ENCODE results near the gene SPATA45.
"Not testable (repeated sequence)": the region's sequence is repeated elsewhere in the genome, so short reads cannot be mapped to it uniquely, and the experiment has no call there.

Gene SPATA45

DNA sequence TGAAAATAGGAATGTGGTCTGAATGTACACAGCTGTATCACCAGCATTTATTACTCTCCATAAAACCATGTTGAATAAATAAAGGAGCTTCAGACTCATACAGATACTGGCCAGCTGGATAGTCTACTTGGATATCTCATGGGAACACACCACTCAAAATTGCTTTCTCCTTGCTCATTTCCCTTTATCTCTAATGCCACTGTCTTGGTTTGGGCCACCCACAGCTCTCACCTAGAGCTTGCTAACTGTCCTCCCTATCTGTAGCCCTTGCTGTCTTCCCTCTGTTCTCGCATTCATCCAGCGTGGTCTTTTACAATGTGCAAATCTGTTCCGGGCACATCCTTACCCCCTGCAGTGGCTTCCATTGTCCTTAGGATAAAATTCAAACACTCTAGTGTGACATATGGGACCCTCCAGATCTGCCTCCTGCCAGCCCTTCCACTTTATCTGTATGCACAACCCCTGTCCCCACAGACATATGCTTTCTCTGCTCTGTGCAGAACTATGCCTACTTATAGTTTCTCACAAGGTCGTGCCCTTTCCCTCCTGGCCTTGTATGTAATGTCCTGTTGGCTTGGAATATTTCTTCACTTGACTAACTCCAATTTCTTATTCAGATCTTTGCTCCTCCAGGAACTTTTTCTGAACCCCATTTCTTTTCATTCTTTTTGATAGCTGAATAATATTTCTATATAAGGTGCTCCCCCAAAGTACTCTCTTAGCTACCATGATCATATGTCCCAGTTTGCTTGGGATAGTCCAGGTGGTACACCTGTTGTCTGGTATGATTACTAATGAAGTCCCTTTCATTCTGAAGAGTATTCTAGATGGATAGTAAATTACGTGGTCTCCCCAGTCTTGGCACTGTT, 13.5 kb upstream of the SPATA45 start:
- H3K27ac ChIP-seq (ENCODE audit: low read length) = no peak overlapping the region
- peaks cover 16% of the 10 kb centered on the region for H3K4me1 ChIP-seq (ENCODE audit: insufficient read depth, low read length)
- peak overlapping the region; percentile 100 for H3K4me3 ChIP-seq (ENCODE audit: low read length)
- no peaks in the 10 kb centered on the region for H3K9me3 ChIP-seq (ENCODE audit: insufficient read depth, low read depth, low read length)
- H3K27me3 ChIP-seq (ENCODE audit: insufficient read depth, low read length) = no peaks in the 10 kb centered on the region
- peak overlapping the region; percentile 33; the same call in 1 of the 2 replicates for H3K9ac ChIP-seq (ENCODE audit: low read depth, low read length)
- peaks cover 49% of the 10 kb centered on the region for H3K36me3 ChIP-seq (ENCODE audit: insufficient read depth, low read depth, low read length)

DNA sequence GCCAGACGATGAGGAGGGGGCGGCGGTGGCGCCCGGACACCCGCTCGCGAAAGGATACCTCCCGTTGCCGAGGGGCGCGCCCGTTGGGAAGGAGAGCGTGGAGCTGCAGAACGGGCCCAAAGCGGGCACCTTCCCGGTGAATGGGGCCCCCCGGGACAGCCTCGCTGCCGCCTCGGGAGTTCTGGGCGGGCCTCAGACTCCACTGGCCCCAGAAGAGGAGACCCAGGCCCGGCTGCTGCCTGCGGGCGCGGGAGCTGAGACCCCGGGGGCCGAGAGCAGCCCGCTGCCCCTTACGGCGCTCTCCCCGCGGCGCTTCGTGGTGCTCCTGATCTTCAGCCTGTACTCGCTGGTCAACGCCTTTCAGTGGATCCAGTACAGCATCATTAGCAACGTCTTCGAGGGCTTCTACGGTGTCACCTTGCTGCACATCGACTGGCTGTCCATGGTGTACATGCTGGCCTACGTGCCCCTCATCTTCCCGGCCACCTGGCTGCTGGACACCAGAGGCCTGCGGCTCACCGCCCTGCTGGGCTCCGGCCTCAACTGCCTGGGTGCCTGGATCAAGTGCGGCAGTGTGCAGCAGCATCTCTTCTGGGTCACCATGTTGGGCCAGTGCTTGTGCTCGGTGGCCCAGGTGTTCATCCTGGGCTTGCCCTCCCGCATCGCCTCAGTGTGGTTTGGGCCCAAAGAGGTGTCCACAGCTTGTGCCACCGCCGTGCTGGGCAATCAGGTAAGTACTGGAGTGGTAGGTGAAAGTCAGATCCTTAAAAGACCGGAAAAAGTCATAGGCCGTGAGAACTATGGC, 11.2 kb upstream of the SPATA45 start:
- peak overlapping the region; percentile 100 for H3K4me3 ChIP-seq (ENCODE audit: low read length)
- H3K4me1 ChIP-seq (ENCODE audit: insufficient read depth, low read length) = peaks cover 16% of the 10 kb centered on the region

DNA sequence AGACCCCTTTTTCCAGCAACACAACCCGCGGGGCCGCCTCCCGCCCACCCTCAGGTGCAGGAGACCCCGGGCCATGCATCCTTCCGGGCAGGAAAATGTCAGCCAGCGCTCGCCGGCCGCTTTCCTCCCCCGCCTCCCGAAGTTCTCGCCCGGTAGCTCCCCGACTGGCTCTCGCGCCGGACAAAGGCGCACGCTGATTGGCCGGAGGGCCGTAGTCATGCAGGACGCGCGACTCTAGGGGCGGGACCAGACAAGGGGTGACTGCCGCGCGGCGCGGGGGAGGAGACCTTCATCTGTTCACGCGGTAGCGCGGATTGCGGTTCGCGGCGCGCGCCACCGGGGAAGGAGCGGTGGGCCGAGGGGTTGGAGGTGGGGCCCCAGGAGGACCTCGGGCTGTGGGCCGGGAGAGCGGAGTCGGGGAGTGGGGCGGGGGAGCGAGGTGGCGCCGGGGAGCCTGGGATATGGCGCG, 10.6 kb upstream of the SPATA45 start, which contains the start of gene FLVCR1:
Gene FLVCR1 (plus strand): TSS at position 284 of the 469 bp plus-strand sequence. CDS start 178 bp downstream, at position 462.
- Histone ChIP-seq H3K4me1 (ENCODE audit: insufficient read depth, low read length) (peaks cover 16% of the 10 kb centered on the region), H3K4me3 (ENCODE audit: low read length) (peak within 1 kb of the TSS; percentile 100)

More for the DNA sequence above, 11.2 kb upstream of the SPATA45 start:
- peak overlapping the region; percentile 90 for H3K9ac ChIP-seq (ENCODE audit: low read depth, low read length)
- no peaks in the 10 kb centered on the region for H3K9me3 ChIP-seq (ENCODE audit: insufficient read depth, low read depth, low read length)
- H3K36me3 ChIP-seq (ENCODE audit: insufficient read depth, low read depth, low read length) = peaks cover 28% of the 10 kb centered on the region
- H3K27me3 ChIP-seq (ENCODE audit: insufficient read depth, low read length) = no peaks in the 10 kb centered on the region
- H3K27ac ChIP-seq (ENCODE audit: low read length) = peak overlapping the region; percentile 66

DNA sequence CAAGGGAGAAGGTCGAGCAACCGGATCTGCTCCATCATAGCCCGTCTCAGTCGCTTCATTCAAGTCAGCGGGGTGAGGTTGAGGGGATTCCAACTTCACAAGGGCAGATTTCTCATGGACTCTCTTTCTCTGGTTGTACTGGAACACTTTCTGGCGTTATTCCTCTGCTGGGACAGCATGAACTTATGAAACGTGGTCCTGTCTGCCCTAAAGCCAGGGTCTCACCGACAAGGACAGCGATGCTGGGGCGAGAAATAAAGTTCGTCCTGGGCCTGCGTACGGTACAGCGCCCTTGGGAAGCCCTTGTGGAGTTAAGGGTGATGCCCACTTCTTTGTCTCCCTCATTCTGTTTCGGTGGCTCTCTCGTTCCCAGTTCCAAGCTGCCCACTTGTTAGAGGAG, 9.3 kb upstream of the SPATA45 start:
- Histone ChIP-seq H3K9me3 (ENCODE audit: insufficient read depth, low read depth, low read length) (no peaks in the 10 kb centered on the region), H3K4me1 (ENCODE audit: insufficient read depth, low read length) (peaks cover 19% of the 10 kb centered on the region), H3K27ac (ENCODE audit: low read length) (no peak overlapping the region), H3K27me3 (ENCODE audit: insufficient read depth, low read length) (no peaks in the 10 kb centered on the region), H3K36me3 (ENCODE audit: insufficient read depth, low read depth, low read length) (peaks cover 10% of the 10 kb centered on the region), H3K4me3 (ENCODE audit: low read length) (peak overlapping the region; percentile 100), H3K9ac (ENCODE audit: low read depth, low read length) (peak overlapping the region; percentile 90; the same call in 1 of the 2 replicates)

More for the DNA sequence above, 10.6 kb upstream of the SPATA45 start, which contains the start of gene FLVCR1:
- H3K9me3 ChIP-seq (ENCODE audit: insufficient read depth, low read depth, low read length) = no peaks in the 10 kb centered on the region
- H3K9ac ChIP-seq (ENCODE audit: low read depth, low read length) = peak within 1 kb of the TSS; percentile 90
- peaks cover 22% of the 10 kb centered on the region for H3K36me3 ChIP-seq (ENCODE audit: insufficient read depth, low read depth, low read length)
- H3K27ac ChIP-seq (ENCODE audit: low read length) = peak within 1 kb of the TSS; percentile 66
- no peaks in the 10 kb centered on the region for H3K27me3 ChIP-seq (ENCODE audit: insufficient read depth, low read length)

DNA sequence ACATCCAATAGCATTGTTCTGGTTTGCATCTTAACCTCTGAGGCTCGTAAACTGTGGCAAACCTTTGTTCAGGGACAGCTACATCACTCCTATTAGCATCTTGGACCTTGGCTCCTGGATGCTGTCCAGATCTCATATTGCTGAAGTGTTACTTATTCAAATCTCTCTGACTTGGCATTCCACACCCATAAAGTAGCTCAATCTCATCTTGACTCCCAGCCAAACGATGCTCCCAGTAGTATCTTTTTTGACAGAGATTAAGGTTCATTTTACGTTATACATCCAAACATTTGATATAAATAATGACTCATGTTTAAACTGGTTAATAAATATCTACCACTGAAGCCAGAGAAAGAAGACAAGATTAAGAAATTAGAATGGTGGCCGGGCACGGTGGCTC, 6.2 kb upstream of the SPATA45 start:
- Histone ChIP-seq H3K9me3 (ENCODE audit: insufficient read depth, low read depth, low read length) (peaks cover 3% of the 10 kb centered on the region; the same call in 1 of the 2 replicates), H3K4me3 (ENCODE audit: low read length) (no peak overlapping the region), H3K27ac (ENCODE audit: low read length) (no peak overlapping the region), H3K27me3 (ENCODE audit: insufficient read depth, low read length) (no peaks in the 10 kb centered on the region), H3K9ac (ENCODE audit: low read depth, low read length) (no peak overlapping the region), H3K4me1 (ENCODE audit: insufficient read depth, low read length) (peaks cover 14% of the 10 kb centered on the region; the same call in 1 of the 2 replicates), H3K36me3 (ENCODE audit: insufficient read depth, low read depth, low read length) (no peaks in the 10 kb centered on the region)

DNA sequence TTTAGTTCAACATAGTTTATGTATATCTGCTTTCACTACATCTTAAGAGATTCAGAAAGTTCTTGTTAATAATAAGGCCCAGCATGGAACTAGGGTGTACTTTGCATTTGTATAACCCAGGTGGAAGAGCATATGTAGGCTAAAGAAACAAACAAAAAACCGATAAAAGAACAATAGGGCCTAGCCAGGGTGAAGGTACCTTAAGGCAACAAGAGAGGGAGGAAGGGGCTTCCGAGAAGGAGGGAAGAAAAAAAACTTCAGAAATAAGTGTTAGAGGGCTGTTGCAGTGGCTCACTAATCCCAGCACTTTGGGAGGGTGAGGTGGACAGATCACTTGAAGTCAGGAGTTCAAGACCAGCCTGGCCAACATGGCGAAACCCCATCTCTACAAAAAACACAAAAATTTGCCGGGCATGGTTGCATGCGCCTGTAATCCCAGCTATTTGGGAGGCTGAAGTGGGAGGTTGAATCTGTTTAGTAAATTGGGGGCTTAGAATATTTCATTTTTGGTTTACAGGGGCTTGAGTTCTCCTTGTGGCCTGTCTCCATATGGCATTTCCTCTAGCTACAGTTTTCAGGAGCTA, 4.7 kb upstream of the SPATA45 start:
- no peak overlapping the region for H3K9ac ChIP-seq (ENCODE audit: low read depth, low read length)
- no peaks in the 10 kb centered on the region for H3K36me3 ChIP-seq (ENCODE audit: insufficient read depth, low read depth, low read length)
- H3K4me1 ChIP-seq (ENCODE audit: insufficient read depth, low read length) = peaks cover 14% of the 10 kb centered on the region; the same call in 1 of the 2 replicates
- no peak overlapping the region for H3K27ac ChIP-seq (ENCODE audit: low read length)
- peaks cover 3% of the 10 kb centered on the region; the same call in 1 of the 2 replicates for H3K9me3 ChIP-seq (ENCODE audit: insufficient read depth, low read depth, low read length)
- peak overlapping the region; percentile 30; the same call in 1 of the 2 replicates for H3K4me3 ChIP-seq (ENCODE audit: low read length)
- no peaks in the 10 kb centered on the region for H3K27me3 ChIP-seq (ENCODE audit: insufficient read depth, low read length)

DNA sequence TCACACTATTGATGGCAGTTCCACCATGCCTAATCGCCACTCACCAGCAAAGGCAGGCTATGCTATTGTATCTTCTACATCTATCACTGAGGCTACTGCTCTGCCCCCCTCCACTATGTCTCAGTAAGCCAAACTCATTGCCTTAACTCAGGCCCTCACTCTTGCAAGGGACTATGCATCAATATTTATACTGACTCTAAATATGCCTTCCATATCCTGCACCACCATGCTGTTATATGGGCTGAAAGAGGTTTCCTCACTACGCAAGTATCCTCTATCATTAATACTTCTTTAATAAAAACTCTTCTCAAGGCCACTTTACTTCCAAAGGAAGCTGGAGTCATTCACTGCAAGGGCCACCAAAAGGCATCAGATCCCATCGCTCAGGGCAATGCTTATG, 2.9 kb downstream of the SPATA45 start:
- H3K4me3 ChIP-seq (ENCODE audit: low read length) = not testable (repeated sequence)

DNA sequence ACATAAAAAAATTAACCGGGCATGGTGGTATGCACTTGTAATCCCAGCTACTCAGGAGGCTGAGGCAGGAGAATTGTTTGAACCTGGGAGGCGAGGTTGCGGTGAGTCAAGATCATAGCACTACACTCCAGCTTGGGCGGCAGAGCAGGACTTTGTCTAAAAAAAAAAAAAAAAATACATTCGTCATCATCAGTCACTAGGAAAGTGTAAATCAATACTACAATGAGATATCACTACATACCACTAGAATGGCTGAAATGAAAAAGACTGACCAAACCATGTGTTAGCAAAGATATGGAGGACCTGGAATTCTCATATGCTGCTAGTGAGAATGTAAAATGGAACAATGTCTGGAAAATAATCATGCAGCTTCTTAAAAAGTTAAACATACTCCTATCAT, 9.3 kb downstream of the SPATA45 start:
- Histone ChIP-seq H3K36me3 (ENCODE audit: insufficient read depth, low read depth, low read length) (no peaks in the 10 kb centered on the region), H3K4me1 (ENCODE audit: insufficient read depth, low read length) (no peaks in the 10 kb centered on the region), H3K9ac (ENCODE audit: low read depth, low read length) (no peak overlapping the region), H3K27me3 (ENCODE audit: insufficient read depth, low read length) (no peaks in the 10 kb centered on the region), H3K27ac (ENCODE audit: low read length) (no peak overlapping the region), H3K9me3 (ENCODE audit: insufficient read depth, low read depth, low read length) (no peaks in the 10 kb centered on the region), H3K4me3 (ENCODE audit: low read length) (no peak overlapping the region)

More for the DNA sequence above, 2.9 kb downstream of the SPATA45 start:
- not testable (repeated sequence) for H3K9me3 ChIP-seq (ENCODE audit: insufficient read depth, low read depth, low read length); H3K4me1 ChIP-seq (ENCODE audit: insufficient read depth, low read length); H3K9ac ChIP-seq (ENCODE audit: low read depth, low read length); H3K27ac ChIP-seq (ENCODE audit: low read length); H3K27me3 ChIP-seq (ENCODE audit: insufficient read depth, low read length); H3K36me3 ChIP-seq (ENCODE audit: insufficient read depth, low read depth, low read length)

DNA sequence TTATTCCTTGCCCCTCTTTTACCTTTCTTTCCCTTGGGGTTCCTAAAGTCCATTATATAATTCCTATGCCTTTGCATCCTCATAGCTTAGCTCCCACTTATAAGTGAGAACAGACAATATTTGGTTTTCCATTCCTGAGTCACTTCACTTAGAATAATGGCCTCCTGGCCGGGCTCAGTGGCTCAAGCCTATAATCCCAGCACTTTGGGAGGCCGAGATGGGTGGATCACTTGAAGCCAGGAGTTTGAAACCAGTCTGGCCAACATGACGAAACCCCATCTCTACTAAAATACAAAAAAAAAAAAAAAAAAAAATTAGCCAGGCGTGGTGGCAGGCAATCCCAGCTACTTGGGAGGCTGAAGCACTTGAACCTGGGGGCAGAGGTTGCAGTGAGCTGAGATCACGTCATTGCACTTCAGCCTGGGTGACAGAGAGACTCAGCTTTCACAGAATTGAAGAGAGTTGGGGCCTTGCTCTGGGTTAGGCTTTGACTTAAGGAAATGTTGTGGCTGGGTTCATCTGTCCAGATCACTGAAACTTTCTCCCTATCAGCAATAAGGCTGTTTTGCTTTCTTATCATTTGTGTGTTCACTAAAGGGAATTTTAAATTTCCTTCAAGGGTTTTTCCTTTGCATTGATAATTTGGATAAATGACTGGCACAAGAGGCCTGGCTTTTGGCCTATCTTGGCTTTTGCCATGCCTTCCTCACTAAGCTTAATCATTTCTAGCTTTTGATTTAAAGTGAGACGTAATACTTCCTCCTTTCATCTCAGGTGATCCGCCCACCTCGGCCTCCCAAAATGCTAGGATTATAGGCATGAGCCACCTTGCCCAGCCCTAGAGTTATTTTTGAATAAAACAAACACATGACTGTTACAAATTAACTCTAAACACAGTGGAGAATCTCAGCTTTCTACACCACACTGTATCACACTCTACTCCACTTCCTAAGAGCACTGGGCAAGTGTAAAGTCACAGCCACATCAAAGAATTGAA, 13.9 kb downstream of the SPATA45 start:
- not testable (repeated sequence) for H3K36me3 ChIP-seq (ENCODE audit: insufficient read depth, low read depth, low read length); H3K4me1 ChIP-seq (ENCODE audit: insufficient read depth, low read length); H3K9me3 ChIP-seq (ENCODE audit: insufficient read depth, low read depth, low read length); H3K27me3 ChIP-seq (ENCODE audit: insufficient read depth, low read length); H3K9ac ChIP-seq (ENCODE audit: low read depth, low read length); H3K4me3 ChIP-seq (ENCODE audit: low read length); H3K27ac ChIP-seq (ENCODE audit: low read length)

DNA sequence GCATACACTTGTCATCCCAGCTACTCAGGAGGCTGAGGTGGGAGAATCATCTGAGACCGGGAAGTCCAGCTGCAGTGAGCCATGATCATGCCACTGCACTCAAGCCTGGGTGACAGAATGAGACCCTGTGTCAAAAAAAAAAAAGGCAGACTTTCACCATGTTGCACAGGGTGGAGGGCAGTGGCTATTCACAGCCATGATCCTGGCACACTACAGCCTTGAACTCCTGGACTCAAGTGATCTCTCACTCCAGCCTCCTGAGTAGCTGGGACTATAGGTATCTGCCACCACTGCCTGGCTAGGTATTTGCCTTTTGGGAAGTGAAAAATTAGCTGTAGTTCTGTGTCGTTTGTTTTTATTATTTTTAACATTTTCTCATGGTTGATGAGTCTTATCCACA, 19.1 kb downstream of the SPATA45 start:
- H3K36me3 ChIP-seq (ENCODE audit: insufficient read depth, low read depth, low read length) = no peaks in the 10 kb centered on the region
- H3K27ac ChIP-seq (ENCODE audit: low read length) = no peak overlapping the region
- no peaks in the 10 kb centered on the region for H3K27me3 ChIP-seq (ENCODE audit: insufficient read depth, low read length)
- H3K9ac ChIP-seq (ENCODE audit: low read depth, low read length) = no peak overlapping the region
- H3K4me3 ChIP-seq (ENCODE audit: low read length) = no peak overlapping the region
- H3K4me1 ChIP-seq (ENCODE audit: insufficient read depth, low read length) = no peaks in the 10 kb centered on the region
- H3K9me3 ChIP-seq (ENCODE audit: insufficient read depth, low read depth, low read length) = peaks cover 19% of the 10 kb centered on the region

All from iPS-20b (cell line).